ENCODE data around the gene RYR2. TPM values are rescaled to one million over a fixed set of nuclear protein-coding genes. Genes with fewer than 3 reads are reported as not detected.

The RYR2 gene
- 1 to 10 TPM; 9.1 to 9.5 TPM for total RNA-seq
- 5.4 TPM for polyA plus RNA-seq (ENCODE audit: insufficient read depth, low read depth, low replicate concordance)
- long read RNA-seq, donor 1: 0 reads
- long read RNA-seq, donor 2: 0 reads

DNA sequence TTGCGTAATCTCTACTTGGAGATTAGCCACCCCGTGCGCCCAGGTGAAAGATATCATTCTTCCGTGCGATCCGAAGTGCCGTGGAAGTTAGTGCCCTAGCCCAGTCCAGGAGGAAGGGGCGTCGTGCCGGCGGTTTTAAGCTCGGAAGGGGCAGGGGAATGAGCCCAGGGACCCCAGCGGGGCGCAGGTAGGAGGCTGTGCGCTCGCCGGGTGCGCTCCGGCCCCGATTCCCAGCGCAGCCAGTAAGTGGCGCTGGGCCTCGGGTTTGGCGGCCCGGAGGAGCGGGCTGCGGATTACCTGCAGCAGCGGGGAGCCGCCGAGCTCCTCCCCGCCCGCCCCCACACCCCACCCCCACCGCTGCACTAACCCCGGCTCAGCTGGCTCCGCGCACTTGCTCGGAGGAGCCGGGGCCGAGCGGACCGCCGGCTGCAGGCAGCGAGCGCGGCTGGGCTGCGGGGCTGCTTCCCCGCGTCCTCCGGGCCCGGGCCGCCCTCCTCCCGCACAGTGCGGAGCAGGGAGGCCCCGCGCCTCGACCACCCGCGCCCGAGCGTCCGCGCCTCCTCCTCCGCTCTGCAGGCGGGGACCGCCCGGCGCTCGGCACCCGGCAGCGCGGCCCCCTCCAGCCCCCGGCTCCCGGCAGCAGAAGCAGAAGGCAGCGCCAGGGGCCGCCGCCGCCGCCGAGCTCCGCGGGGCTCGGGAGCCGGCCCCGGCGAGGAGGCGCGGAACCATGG lies at the start of gene RYR2:
Gene RYR2, plus strand, starts transcription at position 390 of the 731 bp plus-strand sequence. Its CDS starts 338 bp downstream, at position 728.
- Histone ChIP-seq H3K4me1 (no peaks in the 10 kb centered on the region), H3K36me3 (ENCODE audit: low read depth, missing control alignments) (no peaks in the 10 kb centered on the region), H3K27ac (no peak within 1 kb of the TSS), H3K9me3 (no peaks in the 10 kb centered on the region), H3K27me3 (no peaks in the 10 kb centered on the region), H3K4me3 (peak within 1 kb of the TSS; percentile 44)
- intact Hi-C loops (cut with DNase I; ENCODE audit: low total_unique reads): no loop called here
- 2 to 10% methylated on average over 7 to 81 of the region's 87 CpGs for WGBS, 2 donors
- TF ChIP-seq, protein P1, sequence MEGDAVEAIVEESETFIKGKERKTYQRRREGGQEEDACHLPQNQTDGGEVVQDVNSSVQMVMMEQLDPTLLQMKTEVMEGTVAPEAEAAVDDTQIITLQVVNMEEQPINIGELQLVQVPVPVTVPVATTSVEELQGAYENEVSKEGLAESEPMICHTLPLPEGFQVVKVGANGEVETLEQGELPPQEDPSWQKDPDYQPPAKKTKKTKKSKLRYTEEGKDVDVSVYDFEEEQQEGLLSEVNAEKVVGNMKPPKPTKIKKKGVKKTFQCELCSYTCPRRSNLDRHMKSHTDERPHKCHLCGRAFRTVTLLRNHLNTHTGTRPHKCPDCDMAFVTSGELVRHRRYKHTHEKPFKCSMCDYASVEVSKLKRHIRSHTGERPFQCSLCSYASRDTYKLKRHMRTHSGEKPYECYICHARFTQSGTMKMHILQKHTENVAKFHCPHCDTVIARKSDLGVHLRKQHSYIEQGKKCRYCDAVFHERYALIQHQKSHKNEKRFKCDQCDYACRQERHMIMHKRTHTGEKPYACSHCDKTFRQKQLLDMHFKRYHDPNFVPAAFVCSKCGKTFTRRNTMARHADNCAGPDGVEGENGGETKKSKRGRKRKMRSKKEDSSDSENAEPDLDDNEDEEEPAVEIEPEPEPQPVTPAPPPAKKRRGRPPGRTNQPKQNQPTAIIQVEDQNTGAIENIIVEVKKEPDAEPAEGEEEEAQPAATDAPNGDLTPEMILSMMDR (IDR thresholded peaks at IDR 0.05): peak in 2 of 3 experiments; percentile 39 to 56
- TF ChIP-seq POLR2A (IDR thresholded peaks at IDR 0.05): no peak
- DNase-seq: peak; percentile 64

DNA sequence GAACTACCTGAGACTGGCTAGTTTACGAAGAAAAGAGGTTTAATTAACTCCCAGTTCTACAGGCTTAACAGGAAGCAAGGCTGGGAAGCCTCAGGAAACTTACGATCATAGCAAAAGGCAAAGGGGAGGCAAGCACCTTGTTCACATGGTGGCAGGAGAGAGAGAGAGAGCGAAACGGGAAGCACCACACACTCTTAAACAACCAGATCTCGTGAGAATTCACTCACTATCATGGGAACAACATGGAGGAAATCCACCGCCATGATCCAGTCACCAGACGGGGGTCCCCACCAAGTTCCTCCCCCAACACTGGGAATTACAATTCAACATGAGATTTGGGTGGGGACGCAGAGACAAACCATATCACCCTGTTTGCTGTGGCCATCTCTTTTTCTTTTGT lies 49.5 kb upstream of the RYR2 start:
- Histone ChIP-seq H3K27ac (no peak overlapping the region), H3K9me3 (no peaks in the 10 kb centered on the region), H3K4me3 (no peak overlapping the region), H3K27me3 (no peaks in the 10 kb centered on the region), H3K4me1 (no peaks in the 10 kb centered on the region), H3K36me3 (ENCODE audit: low read depth, missing control alignments) (no peaks in the 10 kb centered on the region)
- TF ChIP-seq, protein P1 (IDR thresholded peaks at IDR 0.05): no peak
- TF ChIP-seq POLR2A (IDR thresholded peaks at IDR 0.05): no peak
- DNase-seq: no peak
- WGBS, 2 donors: 76 to 90% methylated on average over 8 of the region's 8 CpGs
- intact Hi-C loops (cut with DNase I; ENCODE audit: low total_unique reads): no loop called here

DNA sequence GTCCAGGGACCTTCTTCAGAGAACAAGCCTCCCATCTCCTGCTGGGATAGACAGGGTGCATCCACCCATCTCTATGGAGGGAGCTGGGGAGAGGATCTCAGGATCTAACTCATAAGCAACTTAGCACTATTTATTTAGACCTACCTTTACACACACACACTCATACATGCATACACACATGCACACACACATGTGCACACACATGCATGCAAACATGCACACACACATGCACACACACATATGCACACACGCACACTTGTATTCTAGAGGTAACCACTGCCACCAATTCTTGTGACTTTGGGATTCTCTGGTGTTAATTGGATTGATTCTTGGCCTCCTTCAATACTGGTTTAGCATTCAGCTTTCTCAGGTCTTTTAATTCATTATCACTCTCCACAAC lies 47.5 kb upstream of the RYR2 start:
- intact Hi-C loops (cut with DNase I; ENCODE audit: low total_unique reads): no loop called here
- Histone ChIP-seq H3K27me3 (no peaks in the 10 kb centered on the region), H3K36me3 (ENCODE audit: low read depth, missing control alignments) (no peaks in the 10 kb centered on the region), H3K4me3 (no peak overlapping the region), H3K9me3 (no peaks in the 10 kb centered on the region), H3K4me1 (no peaks in the 10 kb centered on the region), H3K27ac (no peak overlapping the region)
- TF ChIP-seq, protein P1 (IDR thresholded peaks at IDR 0.05): no peak
- no peak for TF ChIP-seq POLR2A (IDR thresholded peaks at IDR 0.05)
- WGBS, 2 donors: 89 to 100% methylated on average over 1 of the region's 1 CpG
- no peak for DNase-seq

DNA sequence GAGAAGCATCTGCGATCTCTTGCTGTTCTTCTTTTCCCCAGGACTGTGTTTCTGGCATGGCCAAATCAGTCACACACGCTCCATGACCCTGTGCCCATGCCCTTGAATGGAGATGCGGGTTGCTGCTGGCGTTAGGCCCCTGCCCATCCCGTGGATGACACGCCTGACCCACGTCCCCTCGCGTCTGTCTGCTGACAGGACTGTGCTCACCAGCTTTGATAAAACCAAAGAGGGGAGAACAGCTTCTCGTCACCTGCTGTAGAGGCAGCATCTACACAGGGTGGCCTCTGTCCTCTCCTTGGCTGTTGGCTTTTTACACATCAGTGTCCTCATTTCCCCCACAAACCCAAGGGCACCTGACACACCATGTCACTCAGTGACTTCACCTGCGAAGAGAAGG lies 44.6 kb upstream of the RYR2 start:
- H3K9me3 ChIP-seq: no peaks in the 10 kb centered on the region
- DNase-seq: no peak
- no peak overlapping the region for H3K4me3 ChIP-seq
- WGBS, 2 donors: 92 to 94% methylated on average over 7 to 11 of the region's 11 CpGs
- no peaks in the 10 kb centered on the region for H3K4me1 ChIP-seq
- no peaks in the 10 kb centered on the region for H3K27me3 ChIP-seq
- intact Hi-C loops (cut with DNase I; ENCODE audit: low total_unique reads): no loop called here
- H3K36me3 ChIP-seq (ENCODE audit: low read depth, missing control alignments): no peaks in the 10 kb centered on the region
- no peak for TF ChIP-seq POLR2A (IDR thresholded peaks at IDR 0.05)
- TF ChIP-seq, protein P1 (IDR thresholded peaks at IDR 0.05): no peak
- no peak overlapping the region for H3K27ac ChIP-seq

DNA sequence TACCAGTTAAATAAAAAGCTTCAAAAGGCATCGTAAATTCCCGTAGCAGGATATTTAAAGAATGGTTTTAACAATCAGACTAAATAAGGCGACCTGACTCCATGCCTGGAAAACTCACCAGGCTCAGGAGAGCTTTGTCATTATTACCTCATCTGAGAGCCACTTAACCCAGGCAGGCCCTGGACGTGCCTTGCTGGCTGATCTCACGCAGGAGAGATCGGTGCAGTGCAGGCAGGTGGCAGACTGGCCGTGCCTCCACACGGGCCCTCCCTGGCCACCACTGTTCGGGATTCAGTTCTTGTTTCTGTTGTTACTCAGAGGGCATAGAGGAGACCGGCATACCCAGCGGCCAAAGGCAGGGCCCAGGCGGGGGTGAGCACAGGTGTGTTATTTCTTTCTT lies 44.1 kb upstream of the RYR2 start:
- TF ChIP-seq POLR2A (IDR thresholded peaks at IDR 0.05): no peak
- TF ChIP-seq, protein P1 (IDR thresholded peaks at IDR 0.05): no peak
- Histone ChIP-seq H3K36me3 (ENCODE audit: low read depth, missing control alignments) (no peaks in the 10 kb centered on the region), H3K9me3 (no peaks in the 10 kb centered on the region), H3K4me1 (no peaks in the 10 kb centered on the region), H3K4me3 (no peak overlapping the region), H3K27ac (no peak overlapping the region), H3K27me3 (no peaks in the 10 kb centered on the region)
- intact Hi-C loops (cut with DNase I; ENCODE audit: low total_unique reads): no loop called here
- DNase-seq: no peak
- 74 to 78% methylated on average over 11 to 12 of the region's 12 CpGs for WGBS, 2 donors
